HG03342 (cell line): ENCODE results near the gene KRTAP17-1.
"Not testable (repeated sequence)": the region's sequence is repeated elsewhere in the genome, so short reads cannot be mapped to it uniquely, and the experiment has no call there.

Source experiments
- ATAC-seq: cut with Tn5 transposase; IDR thresholded peaks from one replicate; pipeline ENCODE4 v1.9.1; 2021; ENCODE audit warnings: mild to moderate bottlenecking, moderate library complexity; ENCODE audit not compliant: unreplicated experiment

Gene KRTAP17-1

DNA sequence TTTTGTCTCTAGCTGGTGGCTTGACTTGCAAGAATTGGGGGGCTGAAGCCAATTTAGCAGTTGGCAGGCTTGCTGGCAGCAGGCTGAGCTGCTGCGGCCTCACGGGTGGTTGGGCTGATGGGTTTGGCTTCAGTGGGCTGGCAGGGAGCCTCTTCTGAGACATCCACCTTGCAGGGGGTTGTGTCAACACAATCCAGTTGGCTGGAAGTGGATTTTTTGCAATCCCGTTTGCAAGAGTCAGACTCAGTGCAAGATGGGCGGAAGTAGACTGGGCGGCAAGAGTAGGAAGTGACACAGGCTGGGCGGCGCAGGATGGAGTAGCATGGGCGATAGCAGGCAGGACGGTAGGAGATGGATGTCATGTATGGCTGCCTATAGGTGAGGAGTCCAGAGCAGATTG lies 7.9 kb downstream of the KRTAP17-1 start:
- no peak for ATAC-seq

DNA sequence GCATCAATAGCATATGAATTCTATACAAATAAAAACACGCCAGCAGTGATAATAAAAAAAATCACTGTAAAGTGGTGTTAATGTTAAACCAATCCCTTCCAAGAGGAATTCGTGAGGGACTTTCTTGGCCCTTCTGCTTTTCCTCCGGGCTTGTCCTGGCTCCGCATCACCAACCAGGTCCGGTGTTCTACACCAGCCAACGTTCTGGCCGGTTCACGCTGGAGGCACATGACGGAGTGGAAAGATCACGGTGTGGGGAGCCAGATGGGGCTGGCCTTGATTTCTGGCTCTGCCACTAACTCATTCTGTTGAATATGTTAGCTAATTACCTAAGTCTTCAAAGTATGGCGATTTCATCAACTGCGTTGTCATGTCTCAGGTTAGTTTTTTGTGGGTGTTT lies 11.4 kb downstream of the KRTAP17-1 start:
- no peak for ATAC-seq

DNA sequence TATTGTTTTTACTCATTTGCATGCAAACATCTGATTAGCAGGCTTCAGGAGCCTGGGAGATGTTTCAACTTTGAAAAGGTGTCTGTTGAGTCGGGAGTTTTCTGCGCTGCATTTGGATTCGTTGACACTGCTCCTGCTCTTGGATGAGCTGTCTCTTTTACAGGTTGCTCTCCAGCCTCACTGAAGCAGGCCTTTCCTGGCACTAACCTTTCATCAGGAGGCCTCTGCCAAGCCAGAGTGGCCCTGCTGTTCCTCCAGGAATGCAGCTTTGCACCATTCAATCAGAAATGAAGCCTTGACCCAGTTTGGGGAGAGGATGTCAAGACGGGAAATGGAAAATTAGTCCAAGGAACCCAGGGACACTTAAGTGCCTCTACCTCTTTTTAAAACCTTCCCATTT lies 12.5 kb downstream of the KRTAP17-1 start:
- ATAC-seq = no peak

DNA sequence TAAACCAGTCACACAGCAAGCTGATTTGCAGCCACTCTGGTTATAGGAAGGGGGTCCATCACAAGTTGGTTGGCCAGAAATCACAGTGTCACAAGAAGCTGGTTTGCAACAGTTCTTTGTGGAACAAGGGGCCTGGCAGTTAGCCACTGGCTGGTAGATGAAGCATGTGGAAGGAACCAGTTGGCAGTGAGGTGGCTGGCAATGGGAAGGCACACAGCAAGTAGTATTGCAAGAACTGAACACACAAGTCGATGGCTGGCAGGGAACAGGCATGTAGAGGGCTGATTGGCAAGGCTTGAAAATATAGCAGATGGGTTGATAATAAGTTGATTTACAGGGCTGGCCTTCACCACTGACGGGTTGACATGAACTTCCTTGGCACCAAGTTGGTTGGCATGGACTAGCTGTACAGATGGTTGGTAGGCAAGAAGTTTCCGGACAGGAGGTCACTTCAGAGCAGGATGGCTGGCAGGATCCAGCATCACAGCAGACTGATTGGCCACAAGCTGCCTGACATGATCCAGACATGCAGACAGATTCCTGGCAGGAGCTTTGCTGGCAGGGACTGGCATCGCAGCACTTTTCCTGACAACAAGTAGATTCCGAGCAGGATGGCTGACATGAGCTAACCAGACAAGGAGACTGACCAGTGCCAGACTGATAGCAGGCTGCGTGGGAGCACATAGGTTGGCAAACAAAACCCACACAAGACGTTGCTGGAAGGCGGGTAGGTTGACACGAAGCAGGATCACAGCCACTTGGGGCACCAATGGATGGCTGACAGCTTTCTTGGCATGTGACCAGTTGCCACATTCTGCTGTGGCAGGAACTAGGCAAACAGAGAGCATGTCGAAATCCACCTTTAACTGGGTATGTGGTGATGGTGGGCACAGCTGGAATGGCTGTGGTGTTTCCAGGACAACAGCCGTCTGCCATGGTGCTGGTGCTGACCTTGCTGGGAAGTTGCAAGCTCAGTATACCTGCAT lies 13.3 kb downstream of the KRTAP17-1 start, which contains the start of gene KRTAP29-1:
Gene KRTAP29-1, minus strand, starts transcription at position 936 of the 986 bp plus-strand sequence. Its CDS starts 0 bp downstream, at position 936.
- no peak for ATAC-seq

DNA sequence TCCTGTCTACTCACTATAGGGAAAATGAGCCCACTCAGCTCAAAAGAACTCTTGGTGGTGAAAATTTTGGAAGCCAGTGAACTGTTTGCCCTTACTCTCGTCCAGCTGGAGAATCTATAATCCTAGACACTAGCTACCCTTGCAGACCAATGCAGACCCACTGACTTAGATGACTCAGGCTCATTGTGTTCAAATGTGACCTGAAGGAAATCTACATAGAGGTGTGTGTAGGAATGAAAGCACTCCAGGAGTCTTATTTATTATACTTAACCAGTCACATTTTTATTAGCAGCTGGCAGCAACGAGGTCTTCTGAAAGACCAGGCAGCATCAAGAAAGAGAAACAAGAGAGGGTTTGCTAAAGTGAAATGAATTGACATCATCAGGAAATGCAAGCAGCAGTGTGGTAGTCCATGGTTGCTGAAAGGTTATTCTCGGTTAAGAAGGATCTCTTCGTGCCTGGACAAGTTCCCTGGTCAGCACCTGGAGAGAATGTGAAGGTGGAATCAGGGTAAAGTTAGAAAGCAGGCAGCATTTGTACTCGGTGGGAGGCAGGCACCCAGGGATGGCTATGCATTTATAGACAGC lies 14.2 kb downstream of the KRTAP17-1 start:
- no peak for ATAC-seq

DNA sequence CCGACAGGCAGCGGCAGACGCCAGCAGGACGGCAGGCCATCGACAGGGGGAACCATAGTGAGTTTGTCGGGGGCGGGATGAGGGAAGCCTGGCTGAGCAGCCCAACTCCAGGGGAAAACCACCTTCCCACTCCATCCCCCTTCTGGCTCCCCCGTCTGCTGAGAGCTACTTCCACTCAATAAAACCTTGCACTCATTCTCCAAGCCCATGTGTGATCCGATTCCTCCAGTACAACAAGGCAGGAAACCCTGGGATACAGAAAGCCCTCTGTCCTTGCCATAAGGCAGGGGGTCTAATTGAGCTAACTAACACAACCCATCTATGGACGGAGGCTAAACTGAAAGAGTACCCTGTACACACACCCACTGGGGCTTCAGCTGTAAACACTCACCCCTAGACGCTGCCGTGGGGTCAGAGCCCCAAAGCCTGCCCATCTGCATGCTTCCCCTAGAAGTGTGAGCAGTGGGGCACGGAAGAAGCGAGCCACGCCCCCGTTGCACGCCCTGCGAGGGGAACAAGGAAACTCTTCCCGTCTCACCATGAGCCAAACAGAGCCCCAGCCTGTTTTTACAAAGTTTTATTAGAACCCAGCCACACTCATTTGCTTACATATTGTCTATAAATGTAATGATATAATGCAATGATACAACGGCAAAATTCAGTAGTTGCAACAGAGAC lies 16.9 kb downstream of the KRTAP17-1 start:
- ATAC-seq = no peak

DNA sequence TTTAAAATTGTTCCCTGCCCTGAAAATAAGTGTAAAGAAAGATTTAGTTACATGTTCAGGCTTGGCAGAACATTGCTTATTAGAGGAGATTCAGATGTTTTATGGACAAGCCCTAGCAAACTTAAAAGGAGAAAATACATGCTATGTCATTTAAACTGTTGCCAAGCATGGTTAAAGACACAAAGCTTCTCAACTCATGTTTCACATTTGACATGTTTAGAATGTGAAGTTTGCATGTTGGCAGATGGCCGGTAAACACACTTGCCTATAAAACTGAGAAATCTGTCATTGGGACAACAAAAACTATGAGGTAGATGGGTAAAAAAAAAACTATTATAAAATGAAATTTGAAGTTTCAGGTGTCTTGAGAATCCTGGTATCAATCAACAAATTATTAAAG lies 18.7 kb downstream of the KRTAP17-1 start:
- no peak for ATAC-seq

DNA sequence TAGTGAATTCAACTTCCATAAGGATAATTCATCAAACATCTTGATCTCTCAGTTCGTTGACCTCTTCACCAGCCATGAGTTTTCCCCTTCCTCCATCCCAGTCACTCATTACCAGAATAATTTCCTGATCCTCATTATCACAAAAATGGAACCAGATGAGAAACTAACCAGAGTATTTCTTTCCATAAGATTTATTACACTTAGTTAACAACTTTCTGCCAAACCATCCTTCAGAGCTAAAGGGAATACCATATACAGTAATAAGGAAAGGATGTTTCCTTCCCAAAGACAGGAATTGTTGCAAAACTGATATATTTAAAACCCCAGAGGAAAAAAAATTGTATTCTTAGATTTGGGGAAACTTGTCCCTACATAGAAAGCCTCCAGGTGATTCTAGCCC lies 21.5 kb downstream of the KRTAP17-1 start:
- ATAC-seq = no peak

DNA sequence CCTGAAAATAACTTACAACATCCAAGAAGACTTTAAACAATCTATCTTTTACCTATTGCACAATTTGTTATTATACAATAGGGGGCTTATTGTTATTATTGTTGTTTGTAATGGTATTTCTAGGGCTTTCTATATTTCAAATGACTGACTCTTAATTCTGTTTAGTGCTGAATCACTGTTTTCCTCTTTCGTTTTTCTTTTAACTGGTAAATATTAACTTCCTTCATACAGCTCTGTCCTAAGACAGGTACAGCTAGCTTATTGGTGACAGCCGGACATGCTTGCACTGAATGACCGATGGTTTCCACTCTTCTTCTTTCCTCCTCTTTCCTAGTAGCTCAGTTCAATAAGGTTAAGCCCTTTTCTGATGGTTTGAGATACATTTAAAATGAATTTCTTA lies 28.5 kb downstream of the KRTAP17-1 start:
- ATAC-seq = no peak

DNA sequence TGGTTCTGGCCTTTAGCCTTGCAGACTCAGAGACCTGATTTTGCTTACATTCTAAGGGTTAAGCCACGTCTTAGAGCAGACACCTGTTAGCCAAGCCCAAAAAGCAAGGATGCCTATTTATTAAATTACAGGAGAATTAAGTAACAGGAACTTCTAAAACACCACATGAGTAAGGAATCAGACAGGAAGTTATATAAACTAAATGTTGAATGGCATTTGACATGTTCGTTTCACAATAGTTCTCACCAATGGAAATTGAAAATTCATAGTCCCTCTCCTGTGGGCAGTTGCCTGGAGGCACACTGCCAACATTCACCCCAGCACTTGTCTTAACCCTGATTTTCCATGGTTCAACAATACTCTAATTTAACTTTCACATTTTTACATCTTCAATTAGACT lies 31.0 kb downstream of the KRTAP17-1 start:
- ATAC-seq = no peak

DNA sequence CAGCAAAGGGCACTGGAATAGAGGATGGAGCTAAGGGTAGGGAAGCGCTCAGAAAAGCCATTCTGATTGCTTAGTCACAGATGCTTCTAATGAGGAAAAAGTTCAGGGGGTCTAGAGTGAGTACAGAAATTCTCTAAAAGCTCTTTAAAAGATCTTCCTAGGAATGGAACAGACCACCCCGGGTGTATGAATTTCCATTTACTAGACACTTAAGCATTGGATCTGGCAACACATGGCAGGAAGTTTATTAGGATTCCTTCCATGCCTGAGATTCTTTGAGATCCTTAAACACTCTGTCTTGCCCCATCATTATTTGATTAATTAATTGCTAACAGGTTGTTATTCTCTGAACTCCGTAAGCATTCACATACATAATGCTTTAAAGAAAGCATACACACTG lies 31.5 kb downstream of the KRTAP17-1 start:
- ATAC-seq = no peak

DNA sequence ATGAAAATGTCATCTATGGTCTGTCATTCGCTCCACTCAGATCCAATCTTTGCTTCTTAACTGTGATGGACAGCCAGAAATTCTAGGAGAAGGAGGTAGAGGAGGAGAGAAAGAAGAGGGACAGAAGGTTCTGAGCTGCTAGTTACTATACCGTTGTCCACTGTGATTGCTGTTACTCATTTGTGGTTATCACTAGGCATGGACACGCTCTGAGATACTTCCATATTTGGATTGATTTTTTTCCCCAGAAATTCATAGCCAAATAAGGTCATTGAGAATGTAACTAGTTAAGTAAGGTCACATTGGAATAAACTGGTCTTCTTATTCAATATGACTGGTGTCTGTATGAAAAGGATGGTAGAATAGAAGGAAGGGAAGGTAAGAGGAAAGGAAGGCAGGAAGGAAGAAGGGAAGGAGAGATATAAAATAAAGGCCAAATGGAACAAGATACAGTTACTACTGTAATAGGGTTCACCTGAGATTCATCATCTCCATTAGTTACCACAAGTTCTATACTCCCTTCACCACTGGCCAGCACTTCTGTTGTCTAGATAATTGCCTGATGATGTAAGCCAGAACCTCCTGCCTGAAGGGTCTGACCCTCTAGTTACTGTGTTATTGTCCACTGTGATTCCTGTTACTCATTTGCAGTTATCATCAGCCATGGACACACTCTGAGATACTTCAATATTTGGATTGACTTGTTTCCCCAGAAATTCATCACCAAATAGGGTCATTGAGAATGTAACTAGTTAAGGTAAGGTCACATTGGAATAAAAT lies 37.1 kb downstream of the KRTAP17-1 start:
- ATAC-seq = no peak

DNA sequence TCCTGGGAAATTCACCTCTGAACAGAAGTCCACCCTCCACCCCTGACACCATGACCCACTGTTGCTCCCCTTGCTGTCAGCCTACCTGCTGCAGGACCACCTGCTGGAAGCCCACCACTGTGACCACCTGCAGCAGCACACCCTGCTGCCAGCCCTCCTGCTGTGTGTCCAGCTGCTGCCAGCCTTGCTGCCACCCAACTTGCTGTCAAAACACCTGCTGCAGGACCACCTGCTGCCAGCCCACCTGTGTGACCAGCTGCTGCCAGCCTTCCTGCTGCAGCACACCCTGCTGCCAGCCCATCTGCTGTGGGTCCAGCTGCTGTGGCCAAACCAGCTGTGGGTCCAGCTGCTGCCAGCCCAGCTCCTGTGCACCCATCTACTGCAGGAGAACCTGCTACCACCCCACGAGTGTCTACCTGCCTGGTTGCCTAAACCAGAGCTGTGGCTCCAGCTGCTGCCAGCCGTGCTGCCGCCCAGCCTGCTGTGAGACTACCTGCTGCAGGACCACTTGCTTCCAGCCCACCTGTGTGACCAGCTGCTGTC lies 39.8 kb downstream of the KRTAP17-1 start, which contains the start of gene KRTAP9-7:
Gene KRTAP9-7, plus strand, starts transcription at position 51 of the 543 bp plus-strand sequence. Its CDS starts 0 bp downstream, at position 51.
- ATAC-seq = not testable (repeated sequence)

DNA sequence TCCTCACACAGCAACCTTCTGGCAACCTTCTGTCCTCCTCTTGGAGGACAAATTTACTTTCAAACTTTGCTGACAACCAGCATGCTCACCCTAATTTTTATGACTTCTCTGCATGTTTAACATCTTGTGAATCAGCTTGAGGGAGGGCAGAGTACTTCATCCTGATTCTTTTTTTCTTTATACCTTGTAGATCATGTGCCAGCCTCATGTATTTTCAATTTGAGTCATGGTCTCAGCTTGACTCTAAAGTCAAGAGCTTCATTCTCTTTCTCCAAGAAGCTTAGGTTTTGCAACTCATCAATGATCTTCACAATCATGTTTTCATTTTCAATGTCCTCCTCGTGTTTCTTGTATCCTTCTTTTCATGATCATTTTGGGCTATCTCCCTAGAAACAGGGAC lies 43.7 kb downstream of the KRTAP17-1 start:
- ATAC-seq = no peak

DNA sequence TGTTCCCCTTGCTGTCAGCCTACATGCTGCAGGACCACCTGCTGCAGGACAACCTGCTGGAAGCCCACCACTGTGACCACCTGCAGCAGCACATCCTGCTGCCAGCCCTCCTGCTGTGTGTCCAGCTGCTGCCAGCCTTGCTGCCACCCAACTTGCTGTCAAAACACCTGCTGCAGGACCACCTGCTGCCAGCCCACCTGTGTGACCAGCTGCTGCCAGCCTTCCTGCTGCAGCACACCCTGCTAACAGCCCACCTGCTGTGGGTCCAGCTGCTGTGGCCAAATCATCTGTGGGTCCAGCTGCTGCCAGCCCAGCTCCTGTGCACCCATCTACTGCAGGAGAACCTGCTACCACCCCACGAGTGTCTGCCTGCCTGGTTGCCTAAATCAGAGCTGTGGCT lies 44.2 kb downstream of the KRTAP17-1 start:
- ATAC-seq = not testable (repeated sequence)

DNA sequence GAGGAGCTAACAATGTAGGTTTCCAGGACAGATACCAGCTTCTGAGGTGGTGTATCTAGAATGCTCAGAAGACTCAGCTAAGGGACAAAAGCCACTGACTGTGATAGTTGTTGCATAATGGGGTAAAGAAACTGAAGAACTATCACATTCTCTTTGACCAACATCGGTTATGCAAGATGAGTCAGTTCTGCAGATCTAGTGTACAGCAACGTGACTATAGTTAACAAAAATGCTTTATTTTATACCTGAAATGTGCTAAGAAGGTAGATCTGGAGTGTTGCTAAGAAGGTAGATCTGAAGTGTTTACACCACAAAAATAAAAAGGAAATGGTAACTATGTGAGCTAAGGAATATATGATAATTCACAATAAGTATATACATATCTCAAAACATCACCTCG lies 47.8 kb downstream of the KRTAP17-1 start:
- ATAC-seq = no peak

DNA sequence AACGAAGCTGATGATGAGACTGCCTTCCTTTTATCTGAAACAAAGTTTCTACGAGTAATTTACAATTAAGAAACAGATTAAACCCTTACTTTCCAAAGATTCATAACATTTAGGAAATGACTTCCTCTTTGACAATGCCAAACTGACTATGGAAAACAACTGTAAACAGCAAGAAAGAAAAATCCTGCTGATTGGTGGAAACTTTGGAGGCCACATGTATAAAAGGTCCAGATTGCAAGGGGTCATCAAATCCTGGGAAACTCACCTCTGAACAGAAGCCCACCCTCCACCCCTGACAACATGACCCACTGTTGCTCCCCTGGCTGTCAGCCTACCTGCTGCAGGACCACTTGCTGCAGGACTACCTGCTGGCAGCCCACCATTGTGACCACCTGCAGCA lies 50.4 kb downstream of the KRTAP17-1 start, which contains the start of gene KRTAP9-6:
Gene KRTAP9-6, plus strand, starts transcription at position 301 of the 400 bp plus-strand sequence. Its CDS starts 0 bp downstream, at position 301.
- ATAC-seq = no peak
